KBM-7 (cell line): Measurements from ENCODE around the gene GPI.
"Not testable (repeated sequence)": the region's sequence is repeated elsewhere in the genome, so short reads cannot be mapped to it uniquely, and the experiment has no call there.

Experiments used
- DNase-seq: peaks from one replicate; pipeline ENCODE4 v3.0.0-alpha.2; 2015
- in situ Hi-C: fragments of 300-500 bp; cut with MboI; formaldehyde crosslinking; loops from 2 replicates; pipeline ENCODE4 v1.14.3; 2020; ENCODE audit warnings: low sequenced_read_pairs, low pct_unique_long_range_greater_than_20kb, mixed read lengths

GPI gene

GRCh38 chr19:34365463-34366401, 736 bp downstream of the GPI start:
- in situ Hi-C loops: no loop called here
- DNase-seq: peak; percentile 24

GRCh38 chr19:34366738-34367623, 2.0 kb downstream of the GPI start:
- no peak for DNase-seq
- in situ Hi-C loops: no loop called here

- in situ Hi-C loops: no loop called here
- no peak for DNase-seq
These were observed 2.6 kb downstream of the GPI start for GRCh38 chr19:34367624-34367957.

GRCh38 chr19:34368338-34368737, 3.3 kb downstream of the GPI start:
- in situ Hi-C loops: no loop called here
- no peak for DNase-seq

- DNase-seq, in situ Hi-C loops: not testable (repeated sequence)
These were observed 4.2 kb downstream of the GPI start for GRCh38 chr19:34369166-34369565.

GRCh38 chr19:34370117-34370516, 5.1 kb downstream of the GPI start:
- no peak for DNase-seq
- in situ Hi-C loops: no loop called here

GRCh38 chr19:34370983-34371382, 6.0 kb downstream of the GPI start:
- DNase-seq: no peak
- in situ Hi-C loops: no loop called here

GRCh38 chr19:34373601-34374288, 8.7 kb downstream of the GPI start:
- DNase-seq: no peak
- in situ Hi-C loops: no loop called here

- no peak for DNase-seq
- in situ Hi-C loops: no loop called here
These were observed 10.6 kb downstream of the GPI start for GRCh38 chr19:34375598-34375997.

- in situ Hi-C loops: no loop called here
- no peak for DNase-seq
These were observed 15.7 kb downstream of the GPI start for GRCh38 chr19:34380639-34381241.

GRCh38 chr19:34381399-34382251, 16.6 kb downstream of the GPI start:
- in situ Hi-C loops: no loop called here

GRCh38 chr19:34382471-34382870, 17.5 kb downstream of the GPI start:
- in situ Hi-C loops: no loop called here
- DNase-seq: no peak

More at GRCh38 chr19:34381399-34382251, 16.6 kb downstream of the GPI start:
- no peak for DNase-seq

- in situ Hi-C loops: no loop called here
- DNase-seq: no peak
These were observed 18.6 kb downstream of the GPI start for GRCh38 chr19:34383599-34383998.

GRCh38 chr19:34386645-34387445, 21.8 kb downstream of the GPI start:
- in situ Hi-C loops: no loop called here
- no peak for DNase-seq

- no peak for DNase-seq
These were observed 22.4 kb downstream of the GPI start for GRCh38 chr19:34387446-34387810.

GRCh38 chr19:34388745-34389144, 23.7 kb downstream of the GPI start:
- in situ Hi-C loops, DNase-seq: not testable (repeated sequence)

More at GRCh38 chr19:34387446-34387810, 22.4 kb downstream of the GPI start:
- in situ Hi-C loops: no loop called here

- in situ Hi-C loops: no loop called here
- no peak for DNase-seq
These were observed 26.8 kb downstream of the GPI start for GRCh38 chr19:34391813-34392212.

- in situ Hi-C loops: no loop called here
- no peak for DNase-seq
These were observed 28.0 kb downstream of the GPI start for GRCh38 chr19:34393031-34393430.
